CD4-positive, alpha-beta T cell (primary cell): ENCODE measurements around the gene GTF2IRD1. TPM values are rescaled to one million over a fixed set of nuclear protein-coding genes. Genes with fewer than 3 reads are reported as not detected.
"Not testable (repeated sequence)": the region's sequence is repeated elsewhere in the genome, so short reads cannot be mapped to it uniquely, and the experiment has no call there.

Source experiments
- ATAC-seq: fragments of 200-7000 bp; cut with Tn5 transposase; one replicate; pipeline ENCODE4 v1.10.0; 2022; ENCODE audit warnings: mild to moderate bottlenecking; ENCODE audit not compliant: poor library complexity
- CTCF ChIA-PET: fragments of 350-600 bp; sonication (Branson Sonifier 250); formaldehyde crosslinking; loops from one replicate; lab custom pipeline; 2021; ENCODE audit warnings: antibody characterized with exemption, inconsistent platforms; lab: Charles Lee
- POLR2A ChIA-PET: fragments of 350-600 bp; sonication (Branson Sonifier 250); formaldehyde crosslinking; loops from one replicate; lab custom pipeline; 2021; ENCODE audit warnings: antibody characterized with exemption, inconsistent platforms; lab: Charles Lee
- DNase-seq, 14 experiments: peaks; one replicate each; pipeline ENCODE4 v3.0.0-alpha.2; 2013 to 2020; ENCODE audit warnings: mixed read lengths in 2 of 14
- H3K27ac ChIP-seq, 2 donors: one replicate each; pipeline versions ENCODE4 v1.5.1 to v1.7.0; 2013; ENCODE audit warnings: low read length in 2 of 2, low read depth in 1 of 2, mild to moderate bottlenecking in 1 of 2
- H3K27me3 ChIP-seq, 2 experiments: 1 replicate in 1 of 2; 2 replicates in 1 of 2; pipeline versions ENCODE4 v1.6.1 to v1.7.0; 2013; ENCODE audit warnings: low read length in 2 of 2, control low read depth in 1 of 2, mild to moderate bottlenecking in 1 of 2, moderate library complexity in 1 of 2; ENCODE audit not compliant: insufficient read depth in 2 of 2, control insufficient read depth in 1 of 2
- H3K36me3 ChIP-seq: one replicate; pipeline ENCODE4 v1.6.1; 2013; ENCODE audit warnings: low read length, control low read depth; ENCODE audit not compliant: insufficient read depth
- H3K4me1 ChIP-seq: one replicate; pipeline ENCODE4 v1.6.1; 2013; ENCODE audit warnings: low read length, control low read depth; ENCODE audit not compliant: insufficient read depth
- H3K4me3 ChIP-seq: one replicate; pipeline ENCODE4 v1.5.1; 2013; ENCODE audit warnings: mild to moderate bottlenecking, low read length, moderate library complexity
- H3K9me3 ChIP-seq, 2 experiments: 1 replicate in 1 of 2; 2 replicates in 1 of 2; pipeline versions ENCODE4 v1.6.1 to v1.7.0; 2013; ENCODE audit warnings: low read length in 2 of 2, mild to moderate bottlenecking in 2 of 2, control low read depth in 1 of 2, moderate library complexity in 1 of 2; ENCODE audit not compliant: control insufficient read depth in 1 of 2, insufficient read depth in 1 of 2
- H3K27ac Mint-ChIP-seq: one replicate; pipeline ENCODE4 v1.8.0; 2020; ENCODE audit warnings: mixed read lengths
- H3K27me3 Mint-ChIP-seq: one replicate; pipeline ENCODE4 v1.8.0; 2021; ENCODE audit warnings: mixed read lengths
- H3K36me3 Mint-ChIP-seq: one replicate; pipeline ENCODE4 v1.8.0; 2021; ENCODE audit warnings: low read depth, mixed read lengths
- H3K4me1 Mint-ChIP-seq: one replicate; pipeline ENCODE4 v1.8.0; 2021; ENCODE audit warnings: low read depth, mixed read lengths
- H3K4me3 Mint-ChIP-seq: one replicate; pipeline ENCODE4 v1.8.0; 2020; ENCODE audit warnings: mild to moderate bottlenecking, mixed read lengths
- H3K9me3 Mint-ChIP-seq: one replicate; pipeline ENCODE4 v1.8.0; 2020; ENCODE audit warnings: mixed read lengths
- CTCF ChIP-seq: fragments of 200-600 bp; IDR thresholded peaks from one replicate; pipeline ENCODE4 v1.8.0; 2022; ENCODE audit warnings: antibody characterized with exemption, mild to moderate bottlenecking
- intact Hi-C, 2 experiments: fragments of 100-400 bp; cut with DNase I in 1 of 2; cut with micrococcal nuclease in 1 of 2; formaldehyde crosslinking; loops; one replicate each; pipeline versions ENCODE4 v1.15.1 to v1.9.0; 2023 to 2025; cut with DNase I, micrococcal nuclease
- total RNA-seq, 174 experiments: library from RNA in 2 of 174; stranded (reverse) in 2 of 174; gene quantifications; one replicate each; pipeline ENCODE4 v1.2.3 and lab custom pipeline; 2021 to 2026

GTF2IRD1 gene
- total RNA-seq, 2 experiments from 2014 or later = 0.74 to 1.2 TPM

GRCh38 chr7:74409571-74409970 is 44.1 kb upstream of the GTF2IRD1 start:
- intact Hi-C loops = loop anchor here in 1 of 2 experiments (10.0 kb wide), 1 partner anchor 115 kb away; no protein-coding TSS in a partner anchor
- Mint-ChIP-seq H3K9me3 (no peaks in the 10 kb centered on the region), H3K27me3 (no peaks in the 10 kb centered on the region), H3K27ac (no peak overlapping the region), H3K4me1 (no peaks in the 10 kb centered on the region), H3K4me3 (no peak overlapping the region), H3K36me3 (no peaks in the 10 kb centered on the region)
- Histone ChIP-seq H3K4me1 (no peaks in the 10 kb centered on the region), H3K4me3 (no peak overlapping the region), H3K36me3 (no peaks in the 10 kb centered on the region), H3K9me3 (no peaks in the 10 kb centered on the region), H3K27ac (no peak overlapping the region), H3K27me3 (no peaks in the 10 kb centered on the region)
- DNase-seq = no peak
- ATAC-seq = no peak
- POLR2A ChIA-PET = no interaction called here
- no peak for TF ChIP-seq CTCF
- CTCF ChIA-PET = no interaction called here

- no peak overlapping the region for H3K4me3 ChIP-seq
- Mint-ChIP-seq H3K4me3 (no peak overlapping the region), H3K27me3 (no peaks in the 10 kb centered on the region), H3K4me1 (no peaks in the 10 kb centered on the region), H3K36me3 (no peaks in the 10 kb centered on the region), H3K27ac (no peak overlapping the region), H3K9me3 (no peaks in the 10 kb centered on the region)
- H3K36me3 ChIP-seq = no peaks in the 10 kb centered on the region
- H3K9me3 ChIP-seq = no peaks in the 10 kb centered on the region
- CTCF ChIA-PET = interaction anchor here (0.9 kb wide), 2 partner anchors 9 to 156 kb away, joined by 3 read pairs; no protein-coding TSS in a partner anchor
- H3K27ac ChIP-seq = no peak overlapping the region
- DNase-seq (no peak), ATAC-seq (no peak)
- POLR2A ChIA-PET = no interaction called here
- intact Hi-C loops = loop anchor here (10.0 kb wide), 2 partner anchors 304 to 454 kb away; no protein-coding TSS in a partner anchor
- no peaks in the 10 kb centered on the region for H3K4me1 ChIP-seq
- H3K27me3 ChIP-seq = no peaks in the 10 kb centered on the region
- no peak for TF ChIP-seq CTCF
Measured at GRCh38 chr7:74410772-74411171, 42.9 kb upstream of the GTF2IRD1 start.

- H3K36me3 ChIP-seq, H3K27me3 Mint-ChIP-seq, H3K9me3 ChIP-seq, DNase-seq, H3K27me3 ChIP-seq, H3K36me3 Mint-ChIP-seq, H3K4me3 Mint-ChIP-seq, CTCF ChIA-PET, ATAC-seq, H3K27ac Mint-ChIP-seq, H3K4me1 Mint-ChIP-seq, H3K4me3 ChIP-seq, POLR2A ChIA-PET, H3K9me3 Mint-ChIP-seq, H3K27ac ChIP-seq, H3K4me1 ChIP-seq: not testable (repeated sequence)
- intact Hi-C loops = loop anchor here (10.0 kb wide), 2 partner anchors 303 to 453 kb away; no protein-coding TSS in a partner anchor
Measured at GRCh38 chr7:74411571-74411970, 42.1 kb upstream of the GTF2IRD1 start.

DNA sequence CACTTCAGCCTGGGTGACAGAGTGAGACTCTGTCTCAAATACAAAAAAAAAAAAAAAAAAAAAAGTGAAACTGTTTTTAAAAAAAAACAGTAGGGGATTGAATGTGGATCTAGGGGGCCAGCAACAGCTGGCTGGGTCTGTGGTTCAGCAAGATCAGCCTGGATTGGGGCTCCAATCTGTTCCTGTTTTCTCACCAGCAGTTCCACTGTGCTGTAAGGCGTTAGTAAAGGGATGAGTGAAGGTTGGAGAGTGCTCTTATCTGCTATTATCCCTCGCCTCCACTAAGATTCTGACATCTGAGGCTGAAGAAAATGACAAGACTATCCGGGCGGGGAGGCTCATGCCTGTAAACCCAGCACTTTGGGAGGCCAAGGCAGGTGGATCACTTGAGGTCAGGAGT is 41.6 kb upstream of the GTF2IRD1 start:
- DNase-seq (no peak), ATAC-seq (no peak)
- Mint-ChIP-seq H3K9me3 (no peaks in the 10 kb centered on the region), H3K27me3 (no peaks in the 10 kb centered on the region), H3K27ac (no peak overlapping the region), H3K36me3 (no peaks in the 10 kb centered on the region), H3K4me3 (no peak overlapping the region), H3K4me1 (no peaks in the 10 kb centered on the region)
- Histone ChIP-seq H3K9me3 (no peaks in the 10 kb centered on the region), H3K4me1 (no peaks in the 10 kb centered on the region), H3K27ac (no peak overlapping the region), H3K27me3 (no peaks in the 10 kb centered on the region), H3K4me3 (no peak overlapping the region), H3K36me3 (no peaks in the 10 kb centered on the region)
- CTCF ChIA-PET = interaction anchor here (0.6 kb wide), 1 partner anchor 132 kb away, joined by 3 read pairs; no protein-coding TSS in a partner anchor
- intact Hi-C loops = loop anchor here (10.0 kb wide), 2 partner anchors 303 to 453 kb away; no protein-coding TSS in a partner anchor
- POLR2A ChIA-PET = no interaction called here
- no peak for TF ChIP-seq CTCF
